Small intestine (tissue), 7 donors: ENCODE results near the gene WNT6. TPM values are rescaled to one million over a fixed set of nuclear protein-coding genes. Genes with fewer than 3 reads are reported as not detected.

Source experiments
- DNase-seq, 2 donors: peaks; one replicate each; pipeline versions ENCODE4 v3.0.0 to v3.0.0-alpha.2; 2013
- FAIRE-seq: peaks from 2 replicates; lab custom pipeline; 2012; peaks lifted over from hg19 to GRCh38; lab: Jason Lieb, UNC
- H3K27ac ChIP-seq, 3 donors: one replicate each; pipeline ENCODE4 v1.5.1; 2013; ENCODE audit warnings: low read length in 2 of 3, mild to moderate bottlenecking in 2 of 3, control low read depth in 1 of 3, inconsistent platforms in 1 of 3, low read depth in 1 of 3, moderate library complexity in 1 of 3
- H3K27me3 ChIP-seq, 3 donors: one replicate each; pipeline ENCODE4 v1.6.1; 2013; ENCODE audit warnings: low read length in 3 of 3, inconsistent platforms in 1 of 3; ENCODE audit not compliant: control insufficient read depth in 3 of 3, insufficient read depth in 3 of 3
- H3K36me3 ChIP-seq, 3 donors: one replicate each; pipeline ENCODE4 v1.6.1; 2013; ENCODE audit warnings: low read length in 3 of 3, inconsistent platforms in 1 of 3, low read depth in 1 of 3, mild to moderate bottlenecking in 1 of 3, moderate library complexity in 1 of 3; ENCODE audit not compliant: control insufficient read depth in 3 of 3, insufficient read depth in 2 of 3
- H3K4me1 ChIP-seq, 3 donors: one replicate each; pipeline ENCODE4 v1.6.1; 2013; ENCODE audit warnings: low read length in 2 of 3, inconsistent platforms in 1 of 3, low read depth in 1 of 3, mild to moderate bottlenecking in 1 of 3, moderate library complexity in 1 of 3; ENCODE audit not compliant: control insufficient read depth in 3 of 3, insufficient read depth in 2 of 3
- H3K4me3 ChIP-seq, 3 donors: one replicate each; pipeline ENCODE4 v1.5.1; 2013; ENCODE audit warnings: low read length in 3 of 3, control low read depth in 1 of 3, inconsistent platforms in 1 of 3, low read depth in 1 of 3, mild to moderate bottlenecking in 1 of 3, moderate library complexity in 1 of 3
- H3K9me3 ChIP-seq, 2 donors: one replicate each; pipeline ENCODE4 v1.6.1; 2013; ENCODE audit warnings: low read depth in 1 of 2, low read length in 1 of 2; ENCODE audit not compliant: control insufficient read depth in 2 of 2, insufficient read depth in 1 of 2
- WGBS, 3 donors: extraction: QIAGEN DNeasy Blood & Tissue Kit; methylation state at CpG; one replicate each; pipeline ENCODE4 v1.1.7; 2013; 5-methylcytosine and 5-hydroxymethylcytosine counted together
- polyA plus RNA-seq, 4 donors: library from polyadenylated mRNA; stranded (reverse) in 3 of 4; unstranded in 1 of 4; fragments of 200-250 nt in 3 of 4; fragments of 120-200 nt in 1 of 4; gene quantifications; one replicate each; pipeline versions ENCODE4 v1.2.1 to v1.2.3, GENCODE V29; 2013
- donor health status: healthy with polysubstance abuse.
- donor health status: control.
- donor health status: control.
- donor health status: Bipolar disorder and iron deficiency.
- donor health status: healthy.

WNT6 gene
- polyA plus RNA-seq, 4 donors, result 0.06 to 1.8 TPM; not detected in 2

DNA sequence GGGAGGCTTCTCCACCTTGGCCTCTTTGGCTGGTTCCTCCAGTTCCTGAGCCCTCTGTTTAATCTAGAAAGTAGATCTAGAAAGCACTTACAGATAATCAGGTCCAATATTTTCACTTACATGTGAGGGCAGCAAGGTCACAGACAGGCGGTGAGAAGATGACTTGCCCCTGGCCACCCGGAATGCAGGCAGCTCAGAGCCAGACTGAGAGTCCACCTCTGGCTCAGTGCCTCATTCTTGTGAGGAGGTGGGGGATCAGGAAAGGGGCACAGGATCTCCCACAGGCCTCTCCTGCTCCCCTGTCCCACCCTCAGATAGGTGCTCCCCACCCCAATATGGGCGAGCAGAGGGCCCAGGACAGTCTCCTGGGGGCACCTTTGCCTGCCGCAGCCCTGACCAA lies 5.8 kb downstream of the WNT6 start:
- H3K27ac ChIP-seq, result no peak overlapping the region
- H3K36me3 ChIP-seq, result no peaks in the 10 kb centered on the region
- FAIRE-seq, result no peak
- peaks cover 0 to 81% (median 37%) of the 10 kb centered on the region in 3 donors for H3K27me3 ChIP-seq
- WGBS, 3 donors, result 54 to 67% (median 59%) methylated on average over 4 of the region's 4 CpGs
- H3K4me3 ChIP-seq, result no peak overlapping the region
- no peak for DNase-seq
- H3K9me3 ChIP-seq, result no peaks in the 10 kb centered on the region
- peaks cover 0 to 3% (median 3%) of the 10 kb centered on the region in 3 donors for H3K4me1 ChIP-seq

DNA sequence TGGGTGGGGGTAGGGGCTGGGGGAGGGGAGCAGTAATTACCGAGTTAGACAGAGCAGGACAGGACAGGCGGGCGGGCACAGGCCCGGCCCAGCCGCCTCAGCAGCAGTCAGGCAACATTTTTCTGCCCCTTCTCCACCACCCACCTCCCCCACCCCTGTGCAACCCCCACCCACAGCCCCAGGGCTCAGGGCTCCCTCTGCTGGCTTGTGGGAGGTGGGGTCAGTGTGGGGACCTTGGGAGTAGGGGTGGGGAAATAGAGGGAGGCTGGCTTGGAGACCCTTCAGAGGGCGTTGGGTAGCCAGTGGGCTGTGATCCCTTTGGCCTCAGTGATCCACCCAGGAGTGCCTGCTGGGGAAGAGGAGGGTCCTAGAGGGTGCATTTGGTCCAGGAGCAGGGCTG lies 6.4 kb downstream of the WNT6 start:
- Histone ChIP-seq H3K9me3 (no peaks in the 10 kb centered on the region), H3K36me3 (no peaks in the 10 kb centered on the region), H3K27me3 (peaks cover 2 to 81% (median 34%) of the 10 kb centered on the region in 3 donors), H3K27ac (no peak overlapping the region), H3K4me3 (no peak overlapping the region), H3K4me1 (peaks cover 0 to under 1% (median 0%) of the 10 kb centered on the region in 3 donors)
- 45 to 66% (median 60%) methylated on average over 5 to 6 of the region's 6 CpGs for WGBS, 3 donors
- DNase-seq (no peak), FAIRE-seq (no peak)

DNA sequence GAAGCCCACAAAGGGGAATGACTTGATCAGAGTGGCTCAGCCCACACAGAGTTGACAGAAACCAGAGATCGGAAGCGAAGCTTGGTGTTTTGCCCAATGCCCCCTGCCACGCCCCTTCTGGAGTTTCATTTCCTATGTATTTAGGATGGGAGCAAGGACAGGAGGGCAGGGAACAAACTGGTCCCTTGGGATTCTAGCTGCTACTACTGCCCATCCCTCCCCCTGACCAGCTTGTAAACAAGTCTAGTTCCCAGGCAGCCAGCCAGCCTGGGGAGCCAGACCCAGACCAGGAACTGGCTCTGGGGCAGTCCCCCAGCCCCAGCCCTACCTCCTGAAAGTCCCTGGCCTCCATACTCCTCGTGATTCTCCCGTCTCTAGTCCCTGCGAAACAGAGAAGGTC lies 8.3 kb downstream of the WNT6 start:
- Histone ChIP-seq H3K9me3 (no peaks in the 10 kb centered on the region), H3K36me3 (no peaks in the 10 kb centered on the region), H3K27ac (no peak overlapping the region), H3K4me3 (no peak overlapping the region), H3K27me3 (peaks cover 9 to 83% (median 40%) of the 10 kb centered on the region in 3 donors), H3K4me1 (peaks cover 0 to 3% (median 0%) of the 10 kb centered on the region in 3 donors)
- WGBS, 3 donors, result 30 to 41% (median 38%) methylated on average over 6 of the region's 6 CpGs
- DNase-seq (no peak), FAIRE-seq (no peak)

DNA sequence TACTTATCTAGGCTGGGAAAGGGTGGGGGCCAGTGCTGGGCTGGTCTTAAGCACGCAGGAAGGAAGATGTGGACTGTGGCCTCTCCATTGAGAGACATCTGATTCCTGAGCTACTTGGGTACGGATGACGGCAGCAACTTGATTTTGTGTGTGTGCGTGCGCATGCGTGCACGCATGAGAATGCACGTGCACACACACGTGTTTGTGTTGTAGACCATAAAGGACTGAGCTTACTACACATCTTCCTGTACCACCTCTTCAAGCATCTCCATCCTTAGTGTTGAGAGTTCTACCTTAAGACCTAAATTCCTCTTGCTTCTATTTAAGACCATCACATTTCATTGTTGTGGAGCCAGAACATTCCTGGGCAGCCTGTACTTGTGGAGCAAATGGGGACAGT lies 9.5 kb downstream of the WNT6 start:
- FAIRE-seq (no peak), DNase-seq (no peak)
- Histone ChIP-seq H3K36me3 (no peaks in the 10 kb centered on the region), H3K4me3 (no peak overlapping the region), H3K27ac (no peak overlapping the region), H3K4me1 (peaks cover 0 to 3% (median 0%) of the 10 kb centered on the region in 3 donors), H3K27me3 (peaks cover 18 to 87% (median 46%) of the 10 kb centered on the region in 3 donors), H3K9me3 (no peaks in the 10 kb centered on the region)
- WGBS, 3 donors, result 75 to 82% (median 79%) methylated on average over 9 of the region's 9 CpGs

GRCh38 chr2:218870984-218871344 lies 11.4 kb downstream of the WNT6 start:
- Histone ChIP-seq H3K27ac (no peak overlapping the region), H3K4me1 (peaks cover 0 to 3% (median 0%) of the 10 kb centered on the region in 3 donors), H3K27me3 (peaks cover 18 to 92% (median 46%) of the 10 kb centered on the region in 3 donors), H3K9me3 (no peaks in the 10 kb centered on the region), H3K36me3 (no peaks in the 10 kb centered on the region), H3K4me3 (no peak overlapping the region)
- FAIRE-seq, result no peak
- WGBS, 3 donors, result 2 to 5% (median 3%) methylated on average over 15 to 18 of the region's 18 CpGs
- no peak for DNase-seq

DNA sequence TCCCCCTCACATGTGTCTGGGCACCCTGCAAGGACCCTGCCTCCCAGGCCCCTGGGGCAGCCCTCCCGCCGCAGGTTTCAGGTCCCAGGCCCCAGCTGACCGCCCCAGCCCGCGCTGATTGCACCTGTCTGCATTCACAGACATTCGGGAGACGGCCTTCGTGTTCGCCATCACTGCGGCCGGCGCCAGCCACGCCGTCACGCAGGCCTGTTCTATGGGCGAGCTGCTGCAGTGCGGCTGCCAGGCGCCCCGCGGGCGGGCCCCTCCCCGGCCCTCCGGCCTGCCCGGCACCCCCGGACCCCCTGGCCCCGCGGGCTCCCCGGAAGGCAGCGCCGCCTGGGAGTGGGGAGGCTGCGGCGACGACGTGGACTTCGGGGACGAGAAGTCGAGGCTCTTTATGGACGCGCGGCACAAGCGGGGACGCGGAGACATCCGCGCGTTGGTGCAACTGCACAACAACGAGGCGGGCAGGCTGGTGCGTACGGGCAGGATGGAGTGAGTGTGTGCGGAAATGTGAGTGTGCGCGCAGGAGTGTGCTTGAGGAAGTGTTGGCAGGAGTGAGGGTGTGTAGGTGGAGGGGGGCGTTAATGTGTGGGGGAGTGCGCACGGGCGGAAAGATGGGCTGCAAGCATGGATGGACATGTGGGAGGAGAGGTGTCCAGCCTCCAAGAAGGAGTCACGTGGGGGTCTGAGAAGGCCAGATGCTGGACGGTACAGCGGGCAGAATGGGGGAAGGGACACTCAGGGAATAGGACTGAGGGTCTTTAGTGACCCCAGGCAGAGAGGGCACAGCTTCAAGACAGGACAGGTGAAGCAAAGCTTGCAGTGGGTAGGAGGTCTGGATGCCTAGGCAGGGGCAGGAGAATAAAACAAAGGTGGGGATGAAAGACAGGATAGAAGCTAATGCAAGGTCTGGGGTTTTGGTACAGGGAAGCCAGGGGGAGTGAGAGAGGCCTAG lies 12.0 kb downstream of the WNT6 start:
- H3K4me1 ChIP-seq, result peaks cover 0 to 3% (median 0%) of the 10 kb centered on the region in 3 donors
- DNase-seq (no peak), FAIRE-seq (no peak)
- peaks cover 18 to 91% (median 42%) of the 10 kb centered on the region in 3 donors for H3K27me3 ChIP-seq
- WGBS, 3 donors, result 2 to 6% (median 2%) methylated on average over 52 to 60 of the region's 60 CpGs
- H3K9me3 ChIP-seq, result no peaks in the 10 kb centered on the region
- H3K4me3 ChIP-seq, result peak overlapping the region in 1 of 3 donors; percentile 34
- H3K36me3 ChIP-seq, result no peaks in the 10 kb centered on the region
- H3K27ac ChIP-seq, result no peak overlapping the region

DNA sequence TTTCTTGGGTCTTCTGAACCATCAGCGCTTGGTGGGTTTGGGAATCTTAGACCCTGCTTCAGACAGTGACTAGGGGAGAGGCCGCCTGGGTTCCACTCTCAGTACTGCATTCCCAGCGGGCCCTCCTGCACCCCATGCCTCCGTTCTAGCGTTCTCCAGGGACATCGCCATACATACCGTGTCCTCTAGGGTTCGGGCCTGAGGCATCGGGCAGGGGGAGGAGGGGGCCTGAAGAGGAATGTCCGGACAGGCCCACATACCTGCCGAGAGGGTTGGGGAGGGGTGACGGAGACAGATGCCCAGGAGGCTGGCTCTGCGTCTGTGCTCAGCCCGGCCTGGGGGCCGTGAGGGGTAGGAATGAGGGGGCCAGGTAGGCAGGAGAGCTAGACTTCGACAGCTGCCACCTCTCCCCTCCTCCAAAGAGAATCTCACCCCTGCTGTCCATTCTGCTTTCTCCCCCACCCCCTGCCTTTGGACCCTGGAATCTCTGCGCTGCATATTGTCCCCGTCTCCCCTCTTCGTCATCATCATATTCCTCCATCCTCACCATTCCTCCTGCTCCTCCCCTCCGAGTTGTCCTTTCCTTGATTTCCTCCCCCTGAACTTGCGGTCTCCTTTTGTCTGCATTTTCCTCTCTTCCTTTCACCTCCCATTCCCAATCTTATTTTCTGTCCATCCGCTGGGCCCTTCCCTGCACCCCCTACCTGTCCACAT lies 13.2 kb downstream of the WNT6 start:
- FAIRE-seq, result no peak
- Histone ChIP-seq H3K27ac (no peak overlapping the region), H3K27me3 (peaks cover 18 to 92% (median 49%) of the 10 kb centered on the region in 3 donors), H3K9me3 (no peaks in the 10 kb centered on the region), H3K4me3 (no peak overlapping the region), H3K4me1 (peaks cover 0 to 3% (median 0%) of the 10 kb centered on the region in 3 donors), H3K36me3 (no peaks in the 10 kb centered on the region)
- DNase-seq, result no peak
- WGBS, 3 donors, result 12 to 15% (median 14%) methylated on average over 19 to 22 of the region's 22 CpGs
